RWPE2 (cell line): ENCODE data around the gene SEC63.
"Not testable (repeated sequence)": the region's sequence is repeated elsewhere in the genome, so short reads cannot be mapped to it uniquely, and the experiment has no call there.

Experiments used
- ATAC-seq: fragments of 200-7000 bp; cut with Tn5 transposase; 3 replicates; pipeline ENCODE4 v1.9.1; 2021; ENCODE audit warnings: low read depth
- DNase-seq: peaks from one replicate; pipeline ENCODE4 v3.0.0-alpha.2; 2020; ENCODE audit warnings: low spot score
- H3K27ac ChIP-seq: fragments of 450-650 bp; 2 replicates; pipeline ENCODE4 v1.5.1; 2017; ENCODE audit warnings: mild to moderate bottlenecking; ENCODE audit not compliant: poor library complexity, severe bottlenecking
- H3K27me3 ChIP-seq: fragments of 250-450 bp; sonication (Bioruptor Pico); 2 replicates; pipeline ENCODE4 v1.5.1; 2021; ENCODE audit warnings: mild to moderate bottlenecking, moderate library complexity; ENCODE audit not compliant: insufficient read depth, poor library complexity, severe bottlenecking
- H3K36me3 ChIP-seq: fragments of 250-450 bp; sonication (Bioruptor Pico); 2 replicates; pipeline ENCODE4 v1.5.1; 2020; ENCODE audit warnings: low read depth, mild to moderate bottlenecking, moderate library complexity
- H3K4me1 ChIP-seq: fragments of 250-450 bp; sonication (Bioruptor Pico); 2 replicates; pipeline ENCODE4 v1.5.1; 2021; ENCODE audit warnings: mild to moderate bottlenecking, moderate library complexity; ENCODE audit not compliant: insufficient read depth, poor library complexity, severe bottlenecking
- H3K4me3 ChIP-seq: fragments of 250-450 bp; sonication (Bioruptor Pico); 2 replicates; pipeline ENCODE4 v1.5.1; 2021; ENCODE audit warnings: mild to moderate bottlenecking, moderate library complexity; ENCODE audit not compliant: severe bottlenecking
- H3K9me3 ChIP-seq: fragments of 250-450 bp; sonication (Bioruptor Pico); 2 replicates; pipeline ENCODE4 v1.5.1; 2021; ENCODE audit warnings: mild to moderate bottlenecking, moderate library complexity; ENCODE audit not compliant: severe bottlenecking
- TF ChIP-seq, protein P1 (sequence below): fragments of 450-650 bp; IDR thresholded peaks from one replicate; pipeline ENCODE4 v1.5.1; 2017; ENCODE audit warnings: mild to moderate bottlenecking, moderate library complexity; ENCODE audit not compliant: poor library complexity, severe bottlenecking

SEC63 gene

GRCh38 chr6:108001696-108002231, 43.8 kb upstream of the SEC63 start:
- TF ChIP-seq, protein P1, sequence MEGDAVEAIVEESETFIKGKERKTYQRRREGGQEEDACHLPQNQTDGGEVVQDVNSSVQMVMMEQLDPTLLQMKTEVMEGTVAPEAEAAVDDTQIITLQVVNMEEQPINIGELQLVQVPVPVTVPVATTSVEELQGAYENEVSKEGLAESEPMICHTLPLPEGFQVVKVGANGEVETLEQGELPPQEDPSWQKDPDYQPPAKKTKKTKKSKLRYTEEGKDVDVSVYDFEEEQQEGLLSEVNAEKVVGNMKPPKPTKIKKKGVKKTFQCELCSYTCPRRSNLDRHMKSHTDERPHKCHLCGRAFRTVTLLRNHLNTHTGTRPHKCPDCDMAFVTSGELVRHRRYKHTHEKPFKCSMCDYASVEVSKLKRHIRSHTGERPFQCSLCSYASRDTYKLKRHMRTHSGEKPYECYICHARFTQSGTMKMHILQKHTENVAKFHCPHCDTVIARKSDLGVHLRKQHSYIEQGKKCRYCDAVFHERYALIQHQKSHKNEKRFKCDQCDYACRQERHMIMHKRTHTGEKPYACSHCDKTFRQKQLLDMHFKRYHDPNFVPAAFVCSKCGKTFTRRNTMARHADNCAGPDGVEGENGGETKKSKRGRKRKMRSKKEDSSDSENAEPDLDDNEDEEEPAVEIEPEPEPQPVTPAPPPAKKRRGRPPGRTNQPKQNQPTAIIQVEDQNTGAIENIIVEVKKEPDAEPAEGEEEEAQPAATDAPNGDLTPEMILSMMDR = no peak
- DNase-seq (no peak), ATAC-seq (no peak)
- Histone ChIP-seq H3K4me1 (peaks cover 3% of the 10 kb centered on the region), H3K27me3 (no peaks in the 10 kb centered on the region), H3K4me3 (no peak overlapping the region), H3K36me3 (no peaks in the 10 kb centered on the region), H3K9me3 (no peaks in the 10 kb centered on the region), H3K27ac (no peak overlapping the region)

GRCh38 chr6:108000259-108000658, 42.3 kb upstream of the SEC63 start:
- not testable (repeated sequence) for H3K9me3 ChIP-seq, H3K27me3 ChIP-seq, H3K4me3 ChIP-seq, H3K27ac ChIP-seq, H3K36me3 ChIP-seq, DNase-seq, H3K4me1 ChIP-seq, ATAC-seq

- no peaks in the 10 kb centered on the region for H3K36me3 ChIP-seq
- no peaks in the 10 kb centered on the region for H3K9me3 ChIP-seq
- H3K4me1 ChIP-seq = peaks cover 3% of the 10 kb centered on the region
- no peak for DNase-seq
- no peak overlapping the region for H3K27ac ChIP-seq
- no peak for ATAC-seq
- TF ChIP-seq, protein P1 = no peak
- no peaks in the 10 kb centered on the region for H3K27me3 ChIP-seq
- no peak overlapping the region for H3K4me3 ChIP-seq
Observed at GRCh38 chr6:107999341-107999740, 41.3 kb upstream of the SEC63 start.

- ATAC-seq (no peak), DNase-seq (no peak)
- Histone ChIP-seq H3K9me3 (no peaks in the 10 kb centered on the region), H3K4me3 (no peak overlapping the region), H3K27me3 (no peaks in the 10 kb centered on the region), H3K27ac (no peak overlapping the region), H3K4me1 (peaks cover 4% of the 10 kb centered on the region), H3K36me3 (no peaks in the 10 kb centered on the region)
- TF ChIP-seq, protein P1 = no peak
Observed at GRCh38 chr6:107991772-107992550, 34.0 kb upstream of the SEC63 start.

DNA sequence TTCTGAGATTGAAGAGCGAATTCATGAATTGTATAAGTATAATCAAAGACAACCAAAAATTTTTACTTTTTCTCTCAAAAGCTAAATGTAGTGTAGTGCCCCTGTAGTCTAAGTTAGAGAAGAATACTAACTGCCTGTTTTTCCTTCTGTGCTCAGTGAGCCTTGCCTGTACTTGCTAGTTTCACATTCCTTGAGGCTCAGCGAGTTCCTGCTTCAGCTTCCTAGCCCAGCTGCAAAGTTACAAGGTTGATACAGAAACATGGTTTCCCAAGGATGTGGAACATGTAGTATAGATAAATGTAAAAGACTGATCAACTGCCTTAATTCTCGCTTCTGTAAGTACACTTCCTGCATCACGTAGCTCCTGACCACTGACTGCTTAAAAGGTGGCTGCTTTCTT, 33.1 kb upstream of the SEC63 start:
- Histone ChIP-seq H3K4me3 (no peak overlapping the region), H3K27me3 (no peaks in the 10 kb centered on the region), H3K27ac (no peak overlapping the region), H3K36me3 (no peaks in the 10 kb centered on the region), H3K4me1 (peaks cover 4% of the 10 kb centered on the region), H3K9me3 (no peaks in the 10 kb centered on the region)
- DNase-seq (no peak), ATAC-seq (no peak)
- TF ChIP-seq, protein P1 = no peak

DNA sequence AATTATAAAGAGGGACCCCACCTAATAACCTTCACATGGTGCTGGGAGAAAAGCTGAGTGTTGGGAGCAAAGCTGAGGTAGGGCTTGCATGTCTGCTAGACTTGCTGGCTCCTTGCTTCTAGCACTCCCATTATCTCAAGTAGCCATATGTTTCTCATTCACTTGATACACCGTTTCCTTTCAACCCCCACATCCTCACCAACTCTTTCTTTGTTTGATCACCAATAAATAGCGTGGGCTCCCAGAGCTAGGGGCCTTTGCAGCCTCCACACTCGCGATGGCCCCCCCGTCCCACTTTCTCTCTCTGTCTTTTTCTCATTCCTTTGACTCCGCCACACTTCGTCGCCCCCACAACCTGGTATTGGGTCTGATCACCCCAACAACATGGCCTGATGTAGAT, 32.6 kb upstream of the SEC63 start:
- not testable (repeated sequence) for H3K27me3 ChIP-seq, ATAC-seq, H3K9me3 ChIP-seq, H3K4me3 ChIP-seq, H3K36me3 ChIP-seq, H3K4me1 ChIP-seq, H3K27ac ChIP-seq, DNase-seq
